ENCODE measurements around the gene MAD1L1. TPM values are rescaled to one million over a fixed set of nuclear protein-coding genes. Genes with fewer than 3 reads are reported as not detected.

Gene MAD1L1
- total RNA-seq, 4 donors from 2014 or later = 60.3 to 149 (median 73.7) TPM

DNA sequence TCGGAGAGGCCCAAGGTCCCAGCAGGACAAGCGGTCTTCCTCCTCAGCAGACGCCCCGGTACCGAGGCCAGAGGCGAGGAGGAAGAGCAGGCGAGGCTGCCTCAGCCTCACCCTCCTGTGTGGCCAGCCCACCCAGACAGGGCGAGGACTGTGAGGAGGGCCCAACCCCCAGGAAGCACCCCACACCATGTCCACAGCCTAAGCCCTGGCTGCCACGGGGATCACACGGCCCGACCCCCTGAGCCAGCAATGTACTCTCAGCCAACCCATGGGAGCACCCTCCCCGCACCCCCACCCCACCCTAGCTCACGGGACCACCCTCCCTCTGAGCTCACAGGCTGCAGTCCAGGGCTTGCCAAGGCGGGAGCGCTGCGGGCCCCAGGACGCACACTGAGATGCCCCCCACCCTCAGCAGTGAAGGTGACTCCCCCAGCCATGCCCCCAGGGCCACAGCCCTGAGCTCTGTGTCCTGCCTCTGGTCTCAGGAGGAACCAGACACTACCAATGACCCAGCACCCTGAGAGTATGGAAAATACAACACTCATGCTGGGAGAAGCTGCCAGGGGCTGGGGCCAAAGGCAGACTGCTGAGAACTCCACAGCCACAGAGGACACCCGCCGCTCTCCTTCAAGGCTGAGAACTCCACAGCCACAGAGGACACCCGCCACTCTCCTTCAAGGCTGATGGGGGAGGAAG is 93.6 kb downstream of the MAD1L1 start:
- DNase-seq (ENCODE audit: low spot score in 2 of 2) = no peak
- 68 to 90% methylated on average over 5 to 20 of the region's 20 CpGs for WGBS, 2 donors
- peaks cover 0 to 37% (median 0%) of the 10 kb centered on the region in 3 donors for H3K36me3 ChIP-seq

DNA sequence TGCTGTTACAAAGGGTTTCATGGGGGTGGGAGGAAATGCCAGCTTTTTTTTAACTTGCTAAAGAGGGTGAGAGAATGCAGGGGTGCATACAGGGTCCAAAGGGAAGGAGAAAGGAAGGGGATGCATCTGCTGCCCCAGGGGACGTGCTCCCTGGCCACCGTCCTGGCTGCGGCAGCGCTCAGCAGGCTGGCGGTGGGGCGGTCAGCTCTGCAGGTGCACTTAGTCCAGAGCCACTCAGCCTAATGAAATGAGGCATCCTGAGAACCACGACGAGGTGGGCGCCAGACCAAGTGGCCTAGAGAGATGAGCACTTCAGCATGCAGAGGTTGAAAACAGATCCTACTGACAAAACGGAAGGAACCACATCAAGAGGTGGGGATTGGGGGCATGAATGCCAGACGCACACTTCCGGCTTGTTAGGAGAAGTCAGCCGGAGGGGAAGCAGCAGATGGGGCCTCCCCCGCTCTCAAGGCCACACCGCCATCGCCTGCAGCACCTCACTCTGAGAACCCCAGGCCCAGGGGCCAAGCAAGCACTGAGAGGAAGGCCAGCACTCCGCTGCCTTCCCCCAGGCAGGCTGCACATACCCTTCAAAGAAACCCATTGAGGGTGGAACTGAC is 94.5 kb downstream of the MAD1L1 start:
- Histone ChIP-seq H3K4me1 (peaks cover 0 to 11% (median 3%) of the 10 kb centered on the region in 4 donors), H3K9me3 (no peaks in the 10 kb centered on the region), H3K27me3 (no peaks in the 10 kb centered on the region), H3K36me3 (peaks cover 0 to 33% (median 0%) of the 10 kb centered on the region in 3 donors), H3K4me3 (no peak overlapping the region), H3K27ac (no peak overlapping the region)
- TF ChIP-seq POLR2A (IDR thresholded peaks at IDR 0.05) (no peak), EP300 (IDR thresholded peaks at IDR 0.05) (no peak)
- TF ChIP-seq, protein P1, sequence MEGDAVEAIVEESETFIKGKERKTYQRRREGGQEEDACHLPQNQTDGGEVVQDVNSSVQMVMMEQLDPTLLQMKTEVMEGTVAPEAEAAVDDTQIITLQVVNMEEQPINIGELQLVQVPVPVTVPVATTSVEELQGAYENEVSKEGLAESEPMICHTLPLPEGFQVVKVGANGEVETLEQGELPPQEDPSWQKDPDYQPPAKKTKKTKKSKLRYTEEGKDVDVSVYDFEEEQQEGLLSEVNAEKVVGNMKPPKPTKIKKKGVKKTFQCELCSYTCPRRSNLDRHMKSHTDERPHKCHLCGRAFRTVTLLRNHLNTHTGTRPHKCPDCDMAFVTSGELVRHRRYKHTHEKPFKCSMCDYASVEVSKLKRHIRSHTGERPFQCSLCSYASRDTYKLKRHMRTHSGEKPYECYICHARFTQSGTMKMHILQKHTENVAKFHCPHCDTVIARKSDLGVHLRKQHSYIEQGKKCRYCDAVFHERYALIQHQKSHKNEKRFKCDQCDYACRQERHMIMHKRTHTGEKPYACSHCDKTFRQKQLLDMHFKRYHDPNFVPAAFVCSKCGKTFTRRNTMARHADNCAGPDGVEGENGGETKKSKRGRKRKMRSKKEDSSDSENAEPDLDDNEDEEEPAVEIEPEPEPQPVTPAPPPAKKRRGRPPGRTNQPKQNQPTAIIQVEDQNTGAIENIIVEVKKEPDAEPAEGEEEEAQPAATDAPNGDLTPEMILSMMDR (IDR thresholded peaks at IDR 0.05) = no peak
- WGBS, 2 donors = 76% methylated on average over 17 of the region's 17 CpGs
- DNase-seq (ENCODE audit: low spot score in 2 of 2) = no peak

More for the DNA sequence above, 93.6 kb downstream of the MAD1L1 start:
- no peaks in the 10 kb centered on the region for H3K27me3 ChIP-seq
- no peak overlapping the region for H3K27ac ChIP-seq
- TF ChIP-seq EP300 (IDR thresholded peaks at IDR 0.05) (no peak), POLR2A (IDR thresholded peaks at IDR 0.05) (no peak)
- TF ChIP-seq, protein P1 (IDR thresholded peaks at IDR 0.05) = no peak
- H3K4me3 ChIP-seq = no peak overlapping the region
- H3K4me1 ChIP-seq = peaks cover 0 to 11% (median 3%) of the 10 kb centered on the region in 4 donors
- H3K9me3 ChIP-seq = no peaks in the 10 kb centered on the region

DNA sequence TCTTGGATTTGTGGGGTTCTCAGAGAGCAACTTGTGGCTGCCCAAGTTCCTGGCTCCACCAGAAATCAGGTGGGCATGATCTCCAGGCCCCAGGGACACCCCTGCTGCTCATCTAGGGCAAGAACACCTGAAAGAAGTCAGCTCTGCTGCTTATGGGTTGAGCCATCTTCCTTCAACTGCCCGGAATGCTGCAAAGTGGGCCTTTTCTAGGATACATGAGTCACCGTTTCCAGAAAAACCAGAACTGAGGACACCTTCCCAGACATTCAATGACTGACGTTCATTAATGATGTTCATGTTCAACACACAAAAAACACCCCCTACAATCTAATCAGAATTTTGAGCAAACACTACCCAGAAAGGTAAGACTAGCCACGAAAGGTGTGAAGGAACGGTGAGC is 98.0 kb downstream of the MAD1L1 start:
- TF ChIP-seq EP300 (IDR thresholded peaks at IDR 0.05) (no peak), POLR2A (IDR thresholded peaks at IDR 0.05) (no peak)
- TF ChIP-seq, protein P1 (IDR thresholded peaks at IDR 0.05) = no peak
- Histone ChIP-seq H3K4me3 (no peak overlapping the region), H3K9me3 (no peaks in the 10 kb centered on the region), H3K4me1 (peaks cover 0 to 11% (median 3%) of the 10 kb centered on the region in 4 donors), H3K27me3 (no peaks in the 10 kb centered on the region), H3K27ac (no peak overlapping the region), H3K36me3 (peaks cover 0 to 41% (median 0%) of the 10 kb centered on the region in 3 donors)
- no peak for DNase-seq (ENCODE audit: low spot score in 2 of 2)
- 94 to 98% methylated on average over 5 of the region's 5 CpGs for WGBS, 2 donors

DNA sequence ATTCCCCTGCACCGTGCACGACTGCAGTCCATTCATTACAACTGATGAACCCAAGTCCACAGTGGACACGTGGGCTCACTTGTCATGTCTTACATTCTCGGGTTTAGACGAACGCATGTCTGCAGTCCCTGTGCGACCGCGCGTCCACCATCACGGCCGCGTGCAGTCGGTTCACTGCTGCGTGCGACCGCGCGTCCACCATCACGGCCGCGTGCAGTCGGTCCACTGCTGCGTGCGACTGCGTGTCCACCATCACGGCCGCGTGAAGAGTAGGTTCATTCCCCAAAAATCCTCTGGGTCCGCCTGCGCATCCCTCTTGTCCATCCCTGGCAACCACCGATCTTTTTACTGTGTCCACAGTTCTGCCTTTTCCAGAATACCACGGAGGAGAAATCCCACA is 100.5 kb downstream of the MAD1L1 start:
- Histone ChIP-seq H3K4me3 (no peak overlapping the region), H3K27me3 (no peaks in the 10 kb centered on the region), H3K36me3 (peaks cover 0 to 53% (median 0%) of the 10 kb centered on the region in 3 donors), H3K27ac (no peak overlapping the region), H3K9me3 (no peaks in the 10 kb centered on the region), H3K4me1 (no peaks in the 10 kb centered on the region)
- DNase-seq (ENCODE audit: low spot score in 2 of 2) = no peak
- 96 to 97% methylated on average over 33 of the region's 33 CpGs for WGBS, 2 donors
- no peak for TF ChIP-seq POLR2A (IDR thresholded peaks at IDR 0.05)
- TF ChIP-seq, protein P1 (IDR thresholded peaks at IDR 0.05) = no peak

DNA sequence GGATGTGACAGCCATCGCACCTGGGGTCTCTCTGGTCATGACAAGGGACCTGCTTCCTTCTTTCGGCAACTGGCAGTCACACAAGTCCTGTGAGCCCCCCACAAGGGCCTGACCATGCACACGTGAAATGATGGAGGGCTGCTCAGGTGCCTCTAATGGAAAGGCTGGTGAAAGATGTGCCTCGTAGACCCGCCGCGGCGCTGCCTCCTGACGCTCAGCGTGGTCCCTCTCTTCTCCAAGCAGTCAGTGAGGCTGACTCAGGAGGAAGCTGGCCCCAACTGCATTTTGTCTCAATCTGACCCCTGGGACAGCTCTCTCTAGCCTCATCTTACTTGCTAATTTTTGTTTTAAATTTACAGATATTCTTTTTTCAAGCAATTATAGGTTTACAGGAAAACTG is 100.9 kb downstream of the MAD1L1 start:
- no peaks in the 10 kb centered on the region for H3K9me3 ChIP-seq
- 83% methylated on average over 10 of the region's 10 CpGs for WGBS, 2 donors
- H3K36me3 ChIP-seq = peaks cover 0 to 54% (median 0%) of the 10 kb centered on the region in 3 donors
- no peaks in the 10 kb centered on the region for H3K4me1 ChIP-seq
- H3K27ac ChIP-seq = no peak overlapping the region
- H3K27me3 ChIP-seq = no peaks in the 10 kb centered on the region
- H3K4me3 ChIP-seq = no peak overlapping the region
- TF ChIP-seq EP300 (IDR thresholded peaks at IDR 0.05) = no peak
- TF ChIP-seq, protein P1 (IDR thresholded peaks at IDR 0.05) = no peak
- TF ChIP-seq POLR2A (IDR thresholded peaks at IDR 0.05) = no peak
- no peak for DNase-seq (ENCODE audit: low spot score in 2 of 2)
